ENCODE data around the gene HPS4. TPM values are rescaled to one million over a fixed set of nuclear protein-coding genes. Genes with fewer than 3 reads are reported as not detected.

Gene HPS4
- total RNA-seq, 1 experiment from 2014 or later = 21.2 TPM

DNA sequence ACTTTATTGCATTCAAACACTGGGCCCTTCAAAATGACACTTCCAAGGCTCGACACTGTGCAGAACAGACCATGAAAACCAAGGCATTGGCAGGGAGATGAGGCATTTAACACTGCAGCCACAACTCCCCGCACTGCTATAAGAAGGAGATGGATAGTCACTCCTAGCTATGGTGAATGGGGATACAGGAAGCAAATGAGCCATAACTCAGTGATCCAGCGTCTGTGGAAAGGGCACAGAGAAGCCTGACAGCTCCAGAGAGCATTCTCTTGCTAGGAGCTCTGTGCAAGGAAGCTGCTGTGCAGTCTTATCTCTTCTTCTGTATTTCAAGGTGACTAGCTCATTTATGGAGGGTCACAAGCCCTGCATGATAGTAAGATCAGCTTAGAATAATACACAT, 20.9 kb downstream of the HPS4 start:
- POLR2A ChIA-PET (ENCODE audit: unreplicated experiment) = no interaction called here
- CTCF ChIA-PET = no interaction called here
- TF ChIP-seq, protein P1, sequence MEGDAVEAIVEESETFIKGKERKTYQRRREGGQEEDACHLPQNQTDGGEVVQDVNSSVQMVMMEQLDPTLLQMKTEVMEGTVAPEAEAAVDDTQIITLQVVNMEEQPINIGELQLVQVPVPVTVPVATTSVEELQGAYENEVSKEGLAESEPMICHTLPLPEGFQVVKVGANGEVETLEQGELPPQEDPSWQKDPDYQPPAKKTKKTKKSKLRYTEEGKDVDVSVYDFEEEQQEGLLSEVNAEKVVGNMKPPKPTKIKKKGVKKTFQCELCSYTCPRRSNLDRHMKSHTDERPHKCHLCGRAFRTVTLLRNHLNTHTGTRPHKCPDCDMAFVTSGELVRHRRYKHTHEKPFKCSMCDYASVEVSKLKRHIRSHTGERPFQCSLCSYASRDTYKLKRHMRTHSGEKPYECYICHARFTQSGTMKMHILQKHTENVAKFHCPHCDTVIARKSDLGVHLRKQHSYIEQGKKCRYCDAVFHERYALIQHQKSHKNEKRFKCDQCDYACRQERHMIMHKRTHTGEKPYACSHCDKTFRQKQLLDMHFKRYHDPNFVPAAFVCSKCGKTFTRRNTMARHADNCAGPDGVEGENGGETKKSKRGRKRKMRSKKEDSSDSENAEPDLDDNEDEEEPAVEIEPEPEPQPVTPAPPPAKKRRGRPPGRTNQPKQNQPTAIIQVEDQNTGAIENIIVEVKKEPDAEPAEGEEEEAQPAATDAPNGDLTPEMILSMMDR (conservative IDR thresholded peaks at IDR 0.05) = no peak
- no peak for TF ChIP-seq EZH2 (IDR thresholded peaks at IDR 0.05; ENCODE audit: low read depth)
- Histone ChIP-seq H4K20me1 (ENCODE audit: insufficient read depth) (peaks cover 22% of the 10 kb centered on the region), H3K9me2 (ENCODE audit: insufficient read depth) (no peaks in the 10 kb centered on the region), H3K4me3 (no peak overlapping the region), H3K4me2 (no peak overlapping the region), H3K27ac (no peak overlapping the region), H3K27me3 (ENCODE audit: insufficient read depth, low read depth) (no peaks in the 10 kb centered on the region), H2AFZ (no peak overlapping the region), H3F3A (ENCODE audit: insufficient read depth, low read depth) (no peaks in the 10 kb centered on the region), H3K9me3 (ENCODE audit: insufficient read depth, low read depth) (no peaks in the 10 kb centered on the region), H3K36me3 (ENCODE audit: low read depth) (peaks cover 6% of the 10 kb centered on the region), H3K4me1 (replicated peaks; ENCODE audit: insufficient read depth) (no peaks in the 10 kb centered on the region), H3K79me2 (ENCODE audit: low read depth) (no peaks in the 10 kb centered on the region)
- intact Hi-C loops (cut with micrococcal nuclease; ENCODE audit: unreplicated experiment) = no loop called here
- no TSS peak for BruUV-seq (replicated peaks)
- DNase-seq = no peak

DNA sequence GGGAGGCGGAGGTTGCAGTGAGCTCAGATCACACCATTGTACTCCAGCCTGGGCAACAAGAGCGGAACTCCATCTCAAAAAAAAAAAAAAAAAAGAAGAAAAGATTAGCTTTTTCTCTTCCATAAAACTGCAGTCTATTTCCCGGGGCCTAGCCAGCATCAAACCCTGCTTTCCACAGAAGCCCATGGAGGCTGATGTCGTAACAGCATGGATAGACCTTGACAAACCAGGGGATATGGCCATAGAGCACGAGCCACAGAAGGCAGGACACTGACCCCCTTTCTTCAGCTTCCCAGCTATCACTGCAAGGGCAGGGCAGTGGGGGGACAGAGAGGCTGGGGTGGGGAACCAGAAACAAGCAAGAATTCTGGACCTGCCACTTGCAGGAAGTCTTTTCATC, 21.5 kb downstream of the HPS4 start:
- H3K36me3 ChIP-seq (ENCODE audit: low read depth) = peaks cover 4% of the 10 kb centered on the region
- H3K4me3 ChIP-seq = no peak overlapping the region
- DNase-seq = no peak
- CTCF ChIA-PET = interaction anchor here (1.0 kb wide), 1 partner anchor 97 kb away, joined by 3 read pairs; no protein-coding TSS in a partner anchor
- no peak overlapping the region for H2AFZ ChIP-seq
- intact Hi-C loops (cut with micrococcal nuclease; ENCODE audit: unreplicated experiment) = no loop called here
- no TSS peak for BruUV-seq (replicated peaks)
- no peaks in the 10 kb centered on the region for H3K9me3 ChIP-seq (ENCODE audit: insufficient read depth, low read depth)
- H3K4me2 ChIP-seq = no peak overlapping the region
- H3K4me1 ChIP-seq (replicated peaks; ENCODE audit: insufficient read depth) = no peaks in the 10 kb centered on the region
- TF ChIP-seq EZH2 (IDR thresholded peaks at IDR 0.05; ENCODE audit: low read depth) = no peak
- TF ChIP-seq, protein P1 (conservative IDR thresholded peaks at IDR 0.05) = no peak
- no peaks in the 10 kb centered on the region for H3K79me2 ChIP-seq (ENCODE audit: low read depth)
- no peak overlapping the region for H3K27ac ChIP-seq
- no peaks in the 10 kb centered on the region for H3K9me2 ChIP-seq (ENCODE audit: insufficient read depth)
- POLR2A ChIA-PET (ENCODE audit: unreplicated experiment) = no interaction called here
- no peaks in the 10 kb centered on the region for H3F3A ChIP-seq (ENCODE audit: insufficient read depth, low read depth)
- peaks cover 22% of the 10 kb centered on the region for H4K20me1 ChIP-seq (ENCODE audit: insufficient read depth)
- H3K27me3 ChIP-seq (ENCODE audit: insufficient read depth, low read depth) = no peaks in the 10 kb centered on the region

DNA sequence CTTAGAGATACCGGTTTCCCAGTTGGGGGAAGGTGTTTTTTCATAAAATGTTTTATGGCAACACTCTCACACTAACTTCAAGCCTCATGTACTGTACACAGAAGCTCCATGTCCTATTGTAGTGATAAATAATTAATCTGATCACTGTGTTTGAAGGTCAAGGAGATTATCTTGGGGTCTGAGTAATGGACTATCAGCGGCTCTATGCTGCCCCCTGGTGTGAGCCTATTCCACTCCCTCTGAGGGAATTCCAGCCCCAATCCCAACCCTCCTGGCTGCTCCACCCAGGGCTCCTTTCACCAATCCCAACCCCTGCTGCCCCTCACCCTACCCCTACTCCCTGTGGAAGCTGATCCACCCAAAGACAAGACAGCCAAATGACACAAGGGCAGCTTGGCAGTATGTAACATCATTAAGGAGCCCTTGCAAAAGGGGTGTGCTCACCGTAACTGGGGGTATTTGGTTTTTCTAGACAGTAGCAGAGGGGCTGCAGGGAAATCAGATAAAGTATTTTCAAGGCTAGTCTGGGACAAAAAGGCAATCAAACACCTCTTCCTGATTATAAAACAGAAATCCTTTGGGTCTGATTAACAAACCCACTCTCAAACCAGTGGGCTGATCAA, 22.3 kb downstream of the HPS4 start:
- no peak overlapping the region for H3K4me2 ChIP-seq
- no peaks in the 10 kb centered on the region for H3F3A ChIP-seq (ENCODE audit: insufficient read depth, low read depth)
- peaks cover 22% of the 10 kb centered on the region for H4K20me1 ChIP-seq (ENCODE audit: insufficient read depth)
- TF ChIP-seq, protein P1 (conservative IDR thresholded peaks at IDR 0.05) = peak; percentile 86
- TF ChIP-seq EZH2 (IDR thresholded peaks at IDR 0.05; ENCODE audit: low read depth) = no peak
- H3K27me3 ChIP-seq (ENCODE audit: insufficient read depth, low read depth) = no peaks in the 10 kb centered on the region
- H3K9me3 ChIP-seq (ENCODE audit: insufficient read depth, low read depth) = no peaks in the 10 kb centered on the region
- CTCF ChIA-PET = interaction anchor here (0.6 to 1.0 kb wide), 3 partner anchors 97 to 1476 kb away, joined by 3 to 5 read pairs (median 3); no protein-coding TSS in a partner anchor
- no peak overlapping the region for H3K27ac ChIP-seq
- intact Hi-C loops (cut with micrococcal nuclease; ENCODE audit: unreplicated experiment) = loop anchor here (1.0 kb wide), 2 partner anchors 63 to 97 kb away; no protein-coding TSS in a partner anchor
- H3K4me1 ChIP-seq (replicated peaks; ENCODE audit: insufficient read depth) = no peaks in the 10 kb centered on the region
- no peaks in the 10 kb centered on the region for H3K9me2 ChIP-seq (ENCODE audit: insufficient read depth)
- H3K36me3 ChIP-seq (ENCODE audit: low read depth) = no peaks in the 10 kb centered on the region; the same call in none of the 2 replicates
- no peak overlapping the region for H2AFZ ChIP-seq
- peak in 1 of 2 experiments; percentile 16 for DNase-seq
- BruUV-seq (replicated peaks) = no TSS peak
- H3K4me3 ChIP-seq = no peak overlapping the region
- POLR2A ChIA-PET (ENCODE audit: unreplicated experiment) = no interaction called here
- no peaks in the 10 kb centered on the region for H3K79me2 ChIP-seq (ENCODE audit: low read depth)

All from PC-9 (cell line).